Airway epithelial cell (primary cell): Measurements from ENCODE around the gene PCMT1. TPM values are rescaled to one million over a fixed set of nuclear protein-coding genes. Genes with fewer than 3 reads are reported as not detected.

ENCODE experiments used
- total RNA-seq: library from RNA; depleted of rRNA; stranded (reverse); fragments of >200 nt; gene quantifications from 2 replicates; pipeline ENCODE4 v1.2.3, GENCODE V29; 2015

The PCMT1 gene
- total RNA-seq, result 140 and 179 TPM in 2 replicates

GRCh38 chr6:149749594-149750135 is at the start of gene PCMT1:
Gene PCMT1, plus strand, starts transcription at chr6:149749741. Its CDS starts 161 bp downstream, at chr6:149749902.

GRCh38 chr6:149717588-149718458 is 31.7 kb upstream of the PCMT1 start, which contains the start of gene LATS1:
Gene LATS1, minus strand, starts transcription at chr6:149718101. Its CDS starts 15,975 bp downstream, at chr6:149702126.

GRCh38 chr6:149746147-149746946 is 3.2 kb upstream of the PCMT1 start, which contains the start of gene NUP43:
Gene NUP43, minus strand, starts transcription at chr6:149746529. Its CDS starts 34 bp downstream, at chr6:149746495.

Other genes with a start within 250 kb of the PCMT1 start
- 11.0 and 16.4 TPM in 2 replicates for gene PPIL4, start 203.7 kb upstream of the PCMT1 start, total RNA-seq
- gene GINM1, start 183.4 kb upstream of the PCMT1 start, total RNA-seq, result 29.1 and 34.7 TPM in 2 replicates
- 13.4 and 18.2 TPM in 2 replicates for gene KATNA1, start 101.0 kb upstream of the PCMT1 start, total RNA-seq
- 7.4 and 14.6 TPM in 2 replicates for gene LATS1, start 31.6 kb upstream of the PCMT1 start, total RNA-seq
- 12.4 and 20.5 TPM in 2 replicates for gene NUP43, start 3.2 kb upstream of the PCMT1 start, total RNA-seq
- gene LRP11, start 114.6 kb downstream of the PCMT1 start, total RNA-seq, result 87.3 and 103 TPM in 2 replicates
- 13.7 and 16.3 TPM in 2 replicates for gene RAET1E, start 148.4 kb downstream of the PCMT1 start, total RNA-seq
- gene RAET1G, start 173.4 kb downstream of the PCMT1 start, total RNA-seq, result 30.8 and 34.7 TPM in 2 replicates
- 13.0 and 14.1 TPM in 2 replicates for gene ULBP2, start 192.3 kb downstream of the PCMT1 start, total RNA-seq
- gene ULBP1, start 214.2 kb downstream of the PCMT1 start, total RNA-seq, result 0.05 and 0.28 TPM in 2 replicates